HCT116 (cell line): ENCODE data around the gene WHRN. TPM values are rescaled to one million over a fixed set of nuclear protein-coding genes. Genes with fewer than 3 reads are reported as not detected.

Experiments
- ATAC-seq: fragments of 200-7000 bp; cut with Tn5 transposase; 2 replicates; pipeline ENCODE4 v1.9.1; 2020; ENCODE audit warnings: mild to moderate bottlenecking, moderate library complexity
- BruUV-seq: library from RNA; stranded (reverse); fragments of 400-500 nt; replicated peaks from 2 replicates; lab custom pipeline; 2021; lab: Mats Ljungman, UMichigan
- CTCF ChIA-PET: fragments of 300-600 bp; sonication (Branson Sonifier 250); formaldehyde crosslinking; loops from one replicate; lab custom pipeline; 2021; ENCODE audit warnings: antibody characterized with exemption; lab: Charles Lee
- POLR2A ChIA-PET: fragments of 300-600, 350-600 bp; sonication (Branson Sonifier 250); formaldehyde crosslinking; loops from one replicate; lab custom pipeline; 2021; ENCODE audit warnings: antibody characterized with exemption; lab: Charles Lee
- RAD21 ChIA-PET, 2 experiments: fragments of 300-600 bp; sonication (Branson Sonifier 250); formaldehyde crosslinking; loops; one replicate each; lab custom pipeline; 2023; ENCODE audit warnings: low total read pairs in 2 of 2; ENCODE audit not compliant: uncharacterized antibody in 2 of 2, unreplicated experiment in 2 of 2, low non-redundant PET in 1 of 2; lab: Charles Lee
- DNase-seq: peaks from one replicate; pipeline ENCODE4 v3.0.0-alpha.2; 2010; ENCODE audit warnings: low read depth, low spot score
- H2AFZ ChIP-seq: fragments of 200-600 bp; shearing (Covaris generic), sonication (generic); 2 replicates; pipeline ENCODE4 v1.6.1; 2017; ENCODE audit warnings: low read depth, mixed run types, mixed read lengths, antibody characterized with exemption, low read length; ENCODE audit not compliant: poor library complexity, severe bottlenecking
- H3K27ac ChIP-seq: 2 replicates; pipeline ENCODE4 v1.5.1; 2012; ENCODE audit warnings: low read depth, low read length
- H3K27me3 ChIP-seq: fragments of 200-600 bp; sonication (generic); 2 replicates; pipeline ENCODE4 v1.6.1; 2016; ENCODE audit warnings: mixed run types, low read length, mixed read lengths; ENCODE audit not compliant: insufficient read depth
- H3K36me3 ChIP-seq, 2 experiments: fragments of 200-500 bp in 1 of 2; fragments of 200-600 bp in 1 of 2; sonication (Bioruptor generic) in 1 of 2; sonication (generic) in 1 of 2; 2 replicates each; pipeline versions ENCODE4 v1.5.1 to v1.6.1; 2014 to 2016; ENCODE audit warnings: low read length in 2 of 2, inconsistent platforms in 1 of 2, mixed read lengths in 1 of 2, mixed run types in 1 of 2; ENCODE audit not compliant: insufficient read depth in 2 of 2, control insufficient read depth in 1 of 2
- H3K4me1 ChIP-seq, 2 experiments: fragments of 200-600 bp in 1 of 2; sonication (generic) in 1 of 2; 2 replicates each; pipeline versions ENCODE4 v1.5.1 to v1.6.1; 2012 to 2017; ENCODE audit warnings: low read length in 2 of 2, inconsistent platforms in 1 of 2, mild to moderate bottlenecking in 1 of 2, mixed read lengths in 1 of 2, mixed run types in 1 of 2, moderate library complexity in 1 of 2; ENCODE audit not compliant: insufficient read depth in 2 of 2, control insufficient read depth in 1 of 2
- H3K4me2 ChIP-seq: fragments of 200-600 bp; sonication (generic); 2 replicates; pipeline ENCODE4 v1.6.1; 2017; ENCODE audit warnings: mixed run types, low read length, mixed read lengths
- H3K4me3 ChIP-seq, 2 experiments: fragments of 200-600 bp in 1 of 2; sonication (generic) in 1 of 2; replicated peaks in 1 of 2; 2 replicates each; pipeline ENCODE4 v1.5.1; 2011 to 2016; ENCODE audit warnings: low read length in 2 of 2, control low read depth in 1 of 2, low read depth in 1 of 2, mild to moderate bottlenecking in 1 of 2, mixed read lengths in 1 of 2, mixed run types in 1 of 2
- H3K79me2 ChIP-seq: fragments of 200-600 bp; sonication (generic); 2 replicates; pipeline ENCODE4 v1.6.1; 2017; ENCODE audit warnings: mild to moderate bottlenecking, mixed run types, low read length, moderate library complexity, mixed read lengths; ENCODE audit not compliant: insufficient read depth
- H3K9ac ChIP-seq: fragments of 200-600 bp; sonication (generic); 2 replicates; pipeline ENCODE4 v1.6.1; 2016; ENCODE audit warnings: low read length, mixed read lengths
- H3K9me2 ChIP-seq: fragments of 200-600 bp; sonication (generic), shearing (Covaris generic); 2 replicates; pipeline ENCODE4 v1.6.1; 2017; ENCODE audit warnings: mixed run types, mild to moderate bottlenecking, moderate library complexity; ENCODE audit not compliant: insufficient read depth
- H3K9me3 ChIP-seq, 2 experiments: fragments of 200-500 bp in 1 of 2; fragments of 200-600 bp in 1 of 2; sonication (Bioruptor generic) in 1 of 2; sonication (generic) in 1 of 2; 2 replicates each; pipeline ENCODE4 v1.6.1; 2014 to 2017; ENCODE audit warnings: low read length in 2 of 2, mixed read lengths in 2 of 2, inconsistent platforms in 1 of 2, low read depth in 1 of 2, mild to moderate bottlenecking in 1 of 2, mixed run types in 1 of 2, moderate library complexity in 1 of 2; ENCODE audit not compliant: control insufficient read depth in 1 of 2, insufficient read depth in 1 of 2
- H4K20me1 ChIP-seq: fragments of 200-600 bp; sonication (generic), shearing (Covaris generic); 2 replicates; pipeline ENCODE4 v1.6.1; 2017; ENCODE audit warnings: mixed run types, mild to moderate bottlenecking, moderate library complexity; ENCODE audit not compliant: insufficient read depth
- CEBPB ChIP-seq: IDR thresholded peaks from 2 replicates; pipeline ENCODE4 v1.6.1; 2012; ENCODE audit warnings: low read depth
- EGR1 ChIP-seq: IDR thresholded peaks from 2 replicates; pipeline ENCODE4 v1.6.1; 2012; ENCODE audit warnings: low read depth
- ELF1 ChIP-seq: IDR thresholded peaks from 2 replicates; pipeline ENCODE4 v1.6.1; 2012; ENCODE audit warnings: low read depth, borderline replicate concordance
- EZH2 ChIP-seq: fragments of 200-600 bp; sonication (generic); IDR thresholded peaks from 2 replicates; pipeline ENCODE4 v1.6.1; 2017; ENCODE audit warnings: antibody characterized with exemption, mixed run types
- EZH2phosphoT487 ChIP-seq: fragments of 200-600 bp; IDR thresholded peaks from 2 replicates; pipeline ENCODE4 v1.6.1; 2018; ENCODE audit warnings: antibody characterized with exemption, borderline replicate concordance
- FOSL1 ChIP-seq: IDR thresholded peaks from 2 replicates; pipeline ENCODE4 v1.6.1; 2012; ENCODE audit warnings: low read depth
- JUND ChIP-seq: IDR thresholded peaks from 2 replicates; pipeline ENCODE4 v1.6.1; 2012
- POLR2A ChIP-seq: IDR thresholded peaks from 2 replicates; pipeline ENCODE4 v1.7.0; 2011; ENCODE audit warnings: borderline replicate concordance; ENCODE audit not compliant: insufficient read depth, insufficient read length; ENCODE audit errors: extremely low read depth
- RAD21 ChIP-seq: IDR thresholded peaks from 2 replicates; pipeline ENCODE4 v1.6.1; 2012; ENCODE audit warnings: low read depth, mild to moderate bottlenecking
- SIN3A ChIP-seq: IDR thresholded peaks from 2 replicates; pipeline ENCODE4 v1.6.1; 2012; ENCODE audit warnings: low read depth
- SP1 ChIP-seq: IDR thresholded peaks from 2 replicates; pipeline ENCODE4 v1.6.1; 2012; ENCODE audit warnings: low read depth
- SRF ChIP-seq: IDR thresholded peaks from 2 replicates; pipeline ENCODE4 v1.6.1; 2012; ENCODE audit warnings: low read depth
- ZFX ChIP-seq: fragments of 450-650 bp; IDR thresholded peaks from 2 replicates; pipeline ENCODE4 v1.6.1; 2017
- ZNF274 ChIP-seq: fragments of 200-500 bp; sonication (Bioruptor generic); IDR thresholded peaks from 2 replicates; pipeline ENCODE4 v1.6.1; 2014; ENCODE audit warnings: mild to moderate bottlenecking, low read depth, low read length, inconsistent platforms
- intact Hi-C: fragments of 100-400 bp; cut with micrococcal nuclease; formaldehyde crosslinking; loops from 2 replicates; pipeline ENCODE4 v1.10.0; 2022
- total RNA-seq: library from RNA; stranded (reverse); gene quantifications from one replicate; pipeline ENCODE4 v1.2.1, GENCODE V29; 2021; ENCODE audit not compliant: unreplicated experiment
- TF ChIP-seq, protein P1 (sequence below), 3 experiments: fragments of 200-600 bp in 1 of 3; sonication (generic) in 1 of 3; IDR thresholded peaks in 2 of 3; conservative IDR thresholded peaks in 1 of 3; 2 replicates each; pipeline ENCODE4 v1.5.1; 2012 to 2017; ENCODE audit warnings: low read depth in 2 of 3, low read length in 2 of 3, antibody characterized with exemption in 1 of 3, borderline replicate concordance in 1 of 3, control low read depth in 1 of 3, mild to moderate bottlenecking in 1 of 3, mixed read lengths in 1 of 3, mixed run types in 1 of 3, moderate library complexity in 1 of 3; ENCODE audit not compliant: insufficient read depth in 1 of 3

The WHRN gene
- total RNA-seq, 1 experiment from 2014 or later, result 12.8 TPM

GRCh38 chr9:114480746-114481435 lies 24.4 kb downstream of the WHRN start:
- ATAC-seq (no peak), DNase-seq (no peak)
- H3K9ac ChIP-seq, result no peak overlapping the region
- no TSS peak for BruUV-seq
- H3K4me3 ChIP-seq, result no peak overlapping the region
- TF ChIP-seq SP1 (no peak), FOSL1 (no peak), RAD21 (no peak), SRF (no peak), CEBPB (no peak), ELF1 (no peak), EZH2 (no peak), ZNF274 (no peak), EGR1 (no peak)
- no peaks in the 10 kb centered on the region for H3K36me3 ChIP-seq
- ChIA-PET RAD21 (no interaction called here), CTCF (no interaction called here), POLR2A (no interaction called here)
- peaks cover 15 to 24% of the 10 kb centered on the region in 2 experiments for H3K4me1 ChIP-seq
- no peaks in the 10 kb centered on the region for H3K27me3 ChIP-seq
- H3K9me2 ChIP-seq, result no peaks in the 10 kb centered on the region
- H3K4me2 ChIP-seq, result no peak overlapping the region
- H2AFZ ChIP-seq, result no peak overlapping the region
- intact Hi-C loops, result no loop called here
- no peaks in the 10 kb centered on the region for H3K9me3 ChIP-seq
- no peaks in the 10 kb centered on the region for H3K79me2 ChIP-seq
- H3K27ac ChIP-seq, result no peak overlapping the region
- H4K20me1 ChIP-seq, result no peaks in the 10 kb centered on the region

GRCh38 chr9:114478871-114479270 lies 26.4 kb downstream of the WHRN start:
- BruUV-seq, result no TSS peak
- Histone ChIP-seq H3K36me3 (no peaks in the 10 kb centered on the region), H3K4me1 (peaks cover 0 to 3% of the 10 kb centered on the region in 2 experiments; a peak in 2 of 4 replicates), H3K9me2 (no peaks in the 10 kb centered on the region), H3K9me3 (no peaks in the 10 kb centered on the region), H4K20me1 (no peaks in the 10 kb centered on the region), H3K9ac (no peak overlapping the region), H3K4me2 (no peak overlapping the region), H2AFZ (no peak overlapping the region), H3K27ac (no peak overlapping the region), H3K27me3 (no peaks in the 10 kb centered on the region), H3K79me2 (no peaks in the 10 kb centered on the region), H3K4me3 (no peak overlapping the region)
- intact Hi-C loops, result no loop called here
- ChIA-PET RAD21 (no interaction called here), POLR2A (interaction anchor here (0.5 kb wide), 1 partner anchor 457 kb away, joined by 3 read pairs; no protein-coding TSS in a partner anchor), CTCF (no interaction called here)
- ATAC-seq, result no peak
- no peak for DNase-seq
- no peak for TF ChIP-seq EZH2phosphoT487
- no peak for TF ChIP-seq FOSL1
- TF ChIP-seq, protein P1, sequence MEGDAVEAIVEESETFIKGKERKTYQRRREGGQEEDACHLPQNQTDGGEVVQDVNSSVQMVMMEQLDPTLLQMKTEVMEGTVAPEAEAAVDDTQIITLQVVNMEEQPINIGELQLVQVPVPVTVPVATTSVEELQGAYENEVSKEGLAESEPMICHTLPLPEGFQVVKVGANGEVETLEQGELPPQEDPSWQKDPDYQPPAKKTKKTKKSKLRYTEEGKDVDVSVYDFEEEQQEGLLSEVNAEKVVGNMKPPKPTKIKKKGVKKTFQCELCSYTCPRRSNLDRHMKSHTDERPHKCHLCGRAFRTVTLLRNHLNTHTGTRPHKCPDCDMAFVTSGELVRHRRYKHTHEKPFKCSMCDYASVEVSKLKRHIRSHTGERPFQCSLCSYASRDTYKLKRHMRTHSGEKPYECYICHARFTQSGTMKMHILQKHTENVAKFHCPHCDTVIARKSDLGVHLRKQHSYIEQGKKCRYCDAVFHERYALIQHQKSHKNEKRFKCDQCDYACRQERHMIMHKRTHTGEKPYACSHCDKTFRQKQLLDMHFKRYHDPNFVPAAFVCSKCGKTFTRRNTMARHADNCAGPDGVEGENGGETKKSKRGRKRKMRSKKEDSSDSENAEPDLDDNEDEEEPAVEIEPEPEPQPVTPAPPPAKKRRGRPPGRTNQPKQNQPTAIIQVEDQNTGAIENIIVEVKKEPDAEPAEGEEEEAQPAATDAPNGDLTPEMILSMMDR (IDR thresholded peaks at IDR 0.05 in 2 of 3, conservative IDR thresholded peaks at IDR 0.05 in 1 of 3; ENCODE audit: borderline replicate concordance in 1 of 3, insufficient read depth in 1 of 3, low read depth in 2 of 3, low read length in 2 of 3), result no peak
- no peak for TF ChIP-seq SRF
- no peak for TF ChIP-seq SIN3A
- TF ChIP-seq JUND, result no peak
- no peak for TF ChIP-seq POLR2A
- TF ChIP-seq ZFX, result no peak
